GM08714 (cell line): ENCODE data around the gene HAO2.
"Not testable (repeated sequence)": the region's sequence is repeated elsewhere in the genome, so short reads cannot be mapped to it uniquely, and the experiment has no call there.

Source experiments
- H3K4me3 ChIP-seq: fragments of 200-500 bp; sonication (Bioruptor generic); 2 replicates; pipeline ENCODE4 v1.5.1; 2014; ENCODE audit warnings: mild to moderate bottlenecking, low read length, inconsistent platforms
- ZNF274 ChIP-seq: IDR thresholded peaks from 2 replicates; pipeline ENCODE4 v1.6.1; 2012; ENCODE audit warnings: mild to moderate bottlenecking, low read depth, low read length

The HAO2 gene

GRCh38 chr1:119361620-119362344 is 6.8 kb upstream of the HAO2 start:
- no peak for TF ChIP-seq ZNF274
- H3K4me3 ChIP-seq = no peak overlapping the region

GRCh38 chr1:119363162-119363561 is 5.4 kb upstream of the HAO2 start:
- no peak overlapping the region for H3K4me3 ChIP-seq
- TF ChIP-seq ZNF274 = no peak

DNA sequence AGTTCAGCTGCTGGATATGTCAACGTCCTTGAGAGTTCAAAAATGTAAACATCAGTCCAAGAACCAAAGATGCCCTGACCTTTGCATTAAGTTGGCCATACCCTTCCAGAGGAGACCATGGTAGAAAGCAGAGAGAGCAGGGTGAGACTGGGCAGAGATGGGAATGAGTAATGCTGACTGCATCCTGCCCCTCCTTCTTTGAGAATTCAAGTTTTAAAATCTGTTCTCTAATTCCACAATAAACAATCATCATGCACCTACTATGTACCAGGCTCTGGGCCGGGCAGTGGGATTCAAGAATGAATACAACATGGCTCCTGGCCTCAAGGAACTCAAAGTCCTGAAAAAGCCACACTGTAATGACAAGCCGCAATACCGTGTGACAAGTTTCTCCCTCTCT is 3.9 kb upstream of the HAO2 start:
- TF ChIP-seq ZNF274 = no peak
- H3K4me3 ChIP-seq = no peak overlapping the region

- no peak overlapping the region for H3K4me3 ChIP-seq
- TF ChIP-seq ZNF274 = no peak
These were observed 2.2 kb upstream of the HAO2 start for GRCh38 chr1:119366424-119366823.

DNA sequence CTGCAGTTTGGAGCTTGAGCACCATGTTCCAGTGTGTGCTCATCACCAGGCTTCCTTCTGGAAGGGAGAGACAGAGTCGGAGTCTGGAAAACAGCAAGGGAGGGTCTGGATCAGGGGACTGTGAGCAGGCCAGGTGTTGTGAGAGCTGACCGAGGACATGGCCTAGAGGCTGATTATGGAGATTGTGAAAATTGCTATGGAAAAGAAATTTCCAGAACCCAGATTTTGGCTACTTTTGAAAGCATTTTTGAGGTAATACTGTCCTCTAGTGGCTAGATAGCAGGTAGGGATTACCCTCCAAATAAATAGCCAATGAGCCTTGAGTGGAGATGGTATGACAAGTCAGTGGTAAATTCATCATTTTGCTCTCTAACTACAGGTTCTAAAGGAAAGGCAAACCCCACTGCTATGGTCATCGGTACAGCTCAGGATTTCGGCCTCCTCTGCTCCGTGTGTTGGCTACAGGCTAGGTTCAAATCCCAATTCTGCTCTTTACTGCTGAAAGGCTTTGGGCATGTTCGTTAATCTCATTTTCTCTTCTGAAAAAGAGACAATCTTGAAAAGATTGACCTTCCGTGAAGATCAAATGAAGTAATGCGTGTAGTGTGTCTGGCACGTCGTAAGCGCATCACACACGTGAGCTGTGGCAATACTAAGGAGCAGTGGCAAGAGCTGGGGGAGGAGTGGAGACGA is 1.0 kb upstream of the HAO2 start:
- no peak overlapping the region for H3K4me3 ChIP-seq
- TF ChIP-seq ZNF274 = no peak

DNA sequence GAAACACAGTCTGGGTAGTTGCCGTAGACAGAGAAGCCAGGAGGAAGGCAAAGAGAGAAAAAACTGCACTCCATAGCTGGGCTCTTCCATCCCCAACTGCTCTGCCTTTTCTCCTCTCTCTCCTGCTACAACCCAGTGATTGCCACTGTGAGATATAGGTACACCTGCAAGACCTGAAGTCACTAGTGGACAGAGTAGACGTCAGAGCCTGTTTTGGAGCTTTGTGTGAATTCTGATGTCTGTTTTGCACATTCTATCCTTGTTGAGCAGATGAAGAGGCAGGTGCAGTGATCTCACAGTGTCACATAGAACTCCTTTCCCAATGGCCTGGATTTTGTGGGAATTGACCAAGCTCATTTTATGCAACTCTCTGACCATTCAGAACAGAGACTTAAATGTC is 2.2 kb downstream of the HAO2 start:
- H3K4me3 ChIP-seq = no peak overlapping the region
- no peak for TF ChIP-seq ZNF274

- no peak for TF ChIP-seq ZNF274
- H3K4me3 ChIP-seq = no peak overlapping the region
These were observed 3.2 kb downstream of the HAO2 start for GRCh38 chr1:119371815-119372214.

DNA sequence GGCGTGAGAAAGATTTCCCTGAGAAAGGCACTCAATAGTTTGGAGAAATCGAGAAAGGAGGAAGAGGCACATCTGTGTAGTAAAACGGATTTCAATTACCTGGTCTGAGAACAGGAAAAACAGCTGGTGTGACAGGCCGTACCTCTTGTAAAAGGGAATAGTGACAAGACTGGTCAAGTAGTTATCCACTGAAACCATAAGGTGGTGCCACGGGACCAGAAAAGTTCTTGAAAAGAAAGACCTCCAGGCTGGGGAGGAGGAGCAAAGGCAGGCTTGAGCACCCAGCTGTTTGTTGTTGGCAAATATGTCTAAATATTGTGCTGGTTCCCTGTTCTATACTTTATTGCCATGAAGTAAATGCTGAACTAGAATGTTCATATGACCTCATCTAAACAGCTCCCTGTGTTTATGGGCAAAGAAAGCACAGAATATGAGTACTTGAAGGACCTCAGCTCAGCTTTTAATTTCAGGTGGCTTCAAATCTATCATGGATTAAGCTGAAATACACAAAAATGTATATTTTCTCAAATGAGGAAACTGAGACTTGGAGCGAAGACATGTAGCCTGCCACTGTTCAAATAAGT is 4.0 kb downstream of the HAO2 start:
- H3K4me3 ChIP-seq = no peak overlapping the region
- TF ChIP-seq ZNF274 = no peak

- H3K4me3 ChIP-seq = no peak overlapping the region
- no peak for TF ChIP-seq ZNF274
These were observed 4.9 kb downstream of the HAO2 start for GRCh38 chr1:119373465-119373864.

GRCh38 chr1:119374208-119374874 is 5.8 kb downstream of the HAO2 start:
- no peak overlapping the region for H3K4me3 ChIP-seq
- no peak for TF ChIP-seq ZNF274

DNA sequence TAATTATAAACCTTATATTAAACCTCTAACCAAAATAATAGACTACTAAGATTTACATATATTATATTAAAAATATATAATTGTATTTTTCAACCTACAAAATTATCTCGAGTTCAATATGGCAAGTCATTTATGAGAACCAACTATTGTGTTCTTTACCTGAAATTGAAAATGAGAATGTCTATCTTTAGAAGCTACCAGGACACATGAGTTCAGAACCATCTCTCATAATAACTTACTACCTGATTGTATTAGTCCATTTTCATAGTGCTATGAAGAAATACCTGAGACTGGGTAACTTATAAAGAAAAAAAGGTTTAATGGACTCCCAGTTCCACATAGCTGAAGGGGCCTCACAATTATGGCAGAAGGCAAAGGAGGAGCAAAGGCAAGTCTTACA is 6.8 kb downstream of the HAO2 start:
- H3K4me3 ChIP-seq = no peak overlapping the region
- TF ChIP-seq ZNF274 = no peak

DNA sequence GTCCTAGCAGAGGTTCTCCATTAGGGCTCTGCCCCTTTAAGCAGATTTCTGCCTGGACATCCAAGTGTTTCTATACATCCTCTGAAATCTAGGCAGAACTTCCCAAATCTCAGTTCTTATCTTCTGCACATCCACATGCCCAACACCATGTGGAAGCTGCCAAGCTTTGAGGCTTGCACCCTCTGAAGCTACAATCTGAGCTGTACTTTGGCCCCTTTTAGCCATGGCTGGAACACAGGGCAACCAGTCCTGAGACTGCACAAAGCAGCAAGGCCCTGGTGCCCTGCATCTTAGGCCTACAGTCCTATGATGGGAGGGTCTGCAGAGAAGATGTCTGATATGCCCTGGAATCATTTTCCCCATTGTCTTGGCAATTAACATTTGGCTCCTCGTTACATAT is 8.0 kb downstream of the HAO2 start:
- no peak for TF ChIP-seq ZNF274
- no peak overlapping the region for H3K4me3 ChIP-seq

DNA sequence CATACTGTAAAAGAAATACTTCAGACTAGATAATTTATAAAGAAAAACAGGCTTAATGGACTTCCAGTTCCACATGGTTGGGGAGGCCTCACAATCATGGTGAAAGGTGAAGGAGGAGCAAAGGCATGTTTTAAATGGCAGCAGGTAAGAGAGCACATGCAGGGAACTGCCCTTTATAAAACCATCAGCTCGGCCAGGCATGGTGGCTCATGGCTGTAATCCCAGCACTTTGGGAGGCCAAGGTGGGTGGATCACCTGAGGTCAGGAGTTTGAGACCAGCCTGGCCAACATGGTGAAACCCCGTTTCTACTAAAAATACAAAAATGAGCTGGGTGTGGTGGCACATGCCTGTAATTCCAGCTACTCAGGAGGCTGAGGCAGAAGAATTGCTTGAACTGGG is 9.0 kb downstream of the HAO2 start:
- not testable (repeated sequence) for H3K4me3 ChIP-seq

- TF ChIP-seq ZNF274 = no peak
These were observed 10.5 kb downstream of the HAO2 start for GRCh38 chr1:119379117-119379516.

DNA sequence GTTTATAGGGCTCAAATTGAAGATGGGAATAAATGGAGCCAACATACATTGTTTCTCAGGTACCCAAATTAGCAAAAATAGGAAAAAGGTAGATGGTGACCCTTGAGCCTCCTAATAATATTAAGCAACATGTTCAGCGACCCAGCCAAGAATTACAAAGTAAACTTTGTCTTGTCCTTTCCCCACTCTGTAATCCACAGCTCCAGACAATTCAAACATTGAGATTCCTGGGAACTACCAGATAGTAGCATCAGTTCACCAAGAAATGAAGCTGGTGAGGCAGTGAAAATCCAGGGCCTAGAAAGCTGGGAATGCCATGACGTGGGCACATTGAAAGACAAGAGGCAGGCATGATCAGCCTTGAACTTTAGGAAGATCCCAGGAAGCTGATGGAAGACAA is 11.7 kb downstream of the HAO2 start:
- no peak overlapping the region for H3K4me3 ChIP-seq
- no peak for TF ChIP-seq ZNF274

More at GRCh38 chr1:119379117-119379516, 10.5 kb downstream of the HAO2 start:
- H3K4me3 ChIP-seq = no peak overlapping the region
